GM12878 (cell line): ENCODE measurements around the gene AIG1. TPM values are rescaled to one million over a fixed set of nuclear protein-coding genes. Genes with fewer than 3 reads are reported as not detected.

Source experiments
- ATAC-seq: fragments of 200-7000 bp; cut with Tn5 transposase; 3 replicates; pipeline ENCODE4 v1.9.1; 2020; ENCODE audit warnings: mild to moderate bottlenecking, moderate library complexity
- BruUV-seq: library from RNA; stranded (reverse); fragments of 400-500 nt; replicated peaks from 2 replicates; lab custom pipeline; 2021; lab: Mats Ljungman, UMichigan
- CTCF ChIA-PET: fragments of 300-600 bp; sonication (Branson Sonifier 250); formaldehyde crosslinking; extraction: SDS; loops from one replicate; lab custom pipeline; 2021; ENCODE audit warnings: inconsistent platforms; lab: Yijun Ruan, JAX
- POLR2A ChIA-PET: fragments of 350-600 bp; formaldehyde crosslinking; extraction: SDS; loops from one replicate; lab custom pipeline; 2021; ENCODE audit warnings: inconsistent platforms; lab: Charles Lee
- RAD21 ChIA-PET: fragments of 300-600 bp; sonication (Branson Sonifier 250); formaldehyde crosslinking; loops from one replicate; lab custom pipeline; 2023; ENCODE audit warnings: antibody characterized with exemption; ENCODE audit not compliant: unreplicated experiment; lab: Charles Lee
- SMC1A ChIA-PET: fragments of 300-600 bp; sonication (Branson Sonifier 250); formaldehyde crosslinking; loops from one replicate; lab custom pipeline; 2023; ENCODE audit not compliant: unreplicated experiment, uncharacterized antibody; lab: Charles Lee
- DNase-seq: peaks from one replicate; pipeline ENCODE4 v3.0.0-alpha.2; 2011; ENCODE audit warnings: low read depth, low spot score
- FAIRE-seq: peaks from 3 replicates; lab custom pipeline; 2011; peaks lifted over from hg19 to GRCh38; lab: Jason Lieb, UNC
- H2AFZ ChIP-seq: 2 replicates; pipeline ENCODE4 v1.6.0; 2011; ENCODE audit warnings: low read depth, low read length, control low read depth; ENCODE audit not compliant: control insufficient read depth
- H3K27ac ChIP-seq: 2 replicates; pipeline ENCODE4 v1.5.1; 2011; ENCODE audit warnings: control low read depth; ENCODE audit not compliant: control insufficient read depth, insufficient read depth
- H3K27me3 ChIP-seq, 2 experiments: replicated peaks in 1 of 2; 2 replicates each; pipeline versions ENCODE4 v1.6.0 to v1.6.1; 2011; ENCODE audit warnings: low read length in 1 of 2; ENCODE audit not compliant: control insufficient read depth in 2 of 2, insufficient read depth in 2 of 2
- H3K36me3 ChIP-seq, 2 experiments: 2 replicates each; pipeline ENCODE4 v1.5.1; 2011; ENCODE audit warnings: low read length in 1 of 2; ENCODE audit not compliant: control insufficient read depth in 2 of 2, insufficient read depth in 2 of 2
- H3K4me1 ChIP-seq: 2 replicates; pipeline ENCODE4 v1.6.1; 2011; ENCODE audit warnings: mild to moderate bottlenecking, low read length, moderate library complexity, mixed read lengths; ENCODE audit not compliant: control insufficient read depth, insufficient read depth
- H3K4me2 ChIP-seq: 2 replicates; pipeline ENCODE4 v1.6.0; 2011; ENCODE audit warnings: control low read depth; ENCODE audit not compliant: control insufficient read depth, insufficient read depth
- H3K4me3 ChIP-seq: fragments of 200-600 bp; sonication (generic); 2 replicates; pipeline ENCODE4 v1.5.1; 2016
- H3K79me2 ChIP-seq: 2 replicates; pipeline ENCODE4 v1.6.0; 2011; ENCODE audit warnings: low read length; ENCODE audit not compliant: control insufficient read depth, insufficient read depth
- H3K9ac ChIP-seq: 2 replicates; pipeline ENCODE4 v1.8.0; 2011; ENCODE audit warnings: low read length, control low read depth, mixed read lengths; ENCODE audit not compliant: control insufficient read depth, insufficient read depth
- H3K9me3 ChIP-seq: replicated peaks from 3 replicates; pipeline ENCODE4 v1.5.1; 2011; ENCODE audit warnings: mild to moderate bottlenecking, low read length; ENCODE audit not compliant: control insufficient read depth, insufficient read depth
- H4K20me1 ChIP-seq: 2 replicates; pipeline ENCODE4 v1.6.0; 2011; ENCODE audit not compliant: control insufficient read depth, insufficient read depth
- ATF2 ChIP-seq: IDR thresholded peaks from 2 replicates; pipeline ENCODE4 v1.6.1; 2012; ENCODE audit warnings: low read length, inconsistent platforms
- BRCA1 ChIP-seq: IDR thresholded peaks from 2 replicates; pipeline ENCODE4 v1.6.1; 2011; ENCODE audit warnings: low read depth, low read length, improper control_type of control experiment
- CHD4 ChIP-seq: fragments of 200-600 bp; sonication (generic); IDR thresholded peaks from 2 replicates; pipeline ENCODE4 v1.6.1; 2016; ENCODE audit warnings: mild to moderate bottlenecking
- EZH2 ChIP-seq: IDR thresholded peaks from 2 replicates; pipeline ENCODE4 v1.6.1; 2012; ENCODE audit warnings: low read depth, mild to moderate bottlenecking, control low read depth, inconsistent platforms, low read length, borderline replicate concordance; ENCODE audit not compliant: control insufficient read depth
- FOXM1 ChIP-seq: IDR thresholded peaks from 2 replicates; pipeline ENCODE4 v1.6.1; 2012; ENCODE audit warnings: low read depth, mild to moderate bottlenecking, inconsistent platforms, low read length, moderate library complexity
- HDAC2 ChIP-seq: fragments of 200-600 bp; sonication (generic); IDR thresholded peaks from 2 replicates; pipeline ENCODE4 v1.6.1; 2017
- IRF3 ChIP-seq: fragments of 450-650 bp; IDR thresholded peaks from 2 replicates; pipeline ENCODE4 v1.6.1; 2014; ENCODE audit warnings: mild to moderate bottlenecking
- KLF5 ChIP-seq: fragments of 450-650 bp; IDR thresholded peaks from 2 replicates; pipeline ENCODE4 v1.6.1; 2014; ENCODE audit warnings: mild to moderate bottlenecking; ENCODE audit not compliant: partially characterized antibody
- MAX ChIP-seq: IDR thresholded peaks from 2 replicates; pipeline ENCODE4 v1.6.1; 2012; ENCODE audit warnings: low read depth, low read length, improper control_type of control experiment
- MTA2 ChIP-seq: fragments of 450-650 bp; IDR thresholded peaks from 2 replicates; pipeline ENCODE4 v1.6.1; 2016; ENCODE audit warnings: low read depth, mild to moderate bottlenecking, moderate library complexity
- NR2F1 ChIP-seq: fragments of 450-650 bp; conservative IDR thresholded peaks from 2 replicates; pipeline ENCODE4 v1.6.1; 2017; ENCODE audit warnings: mild to moderate bottlenecking
- RELA ChIP-seq: fragments of 450-650 bp; IDR thresholded peaks from 2 replicates; pipeline ENCODE4 v1.8.0; 2014; ENCODE audit warnings: borderline replicate concordance; ENCODE audit not compliant: partially characterized antibody
- SKIL ChIP-seq: fragments of 450-650 bp; IDR thresholded peaks from 2 replicates; pipeline ENCODE4 v1.6.1; 2017; ENCODE audit warnings: mild to moderate bottlenecking, low read depth, inconsistent platforms; ENCODE audit not compliant: poor library complexity, severe bottlenecking
- SREBF1 ChIP-seq: IDR thresholded peaks from 2 replicates; pipeline ENCODE4 v1.6.1; 2012; ENCODE audit warnings: mild to moderate bottlenecking, low read length
- STAT3 ChIP-seq: IDR thresholded peaks from 2 replicates; pipeline ENCODE4 v1.6.1; 2011; ENCODE audit warnings: low read depth, low read length, improper control_type of control experiment
- TARDBP ChIP-seq: IDR thresholded peaks from 2 replicates; pipeline ENCODE4 v1.6.1; 2016; ENCODE audit warnings: borderline replicate concordance
- WGBS: methylation state at CpG from one replicate; pipeline ENCODE4 v1.1.6; 2016; ENCODE audit warnings: low lambda C conversion rate; ENCODE audit not compliant: insufficient replicate concordance, insufficient coverage; ENCODE audit errors: missing lambda C conversion rate; 5-methylcytosine and 5-hydroxymethylcytosine counted together
- in situ Hi-C: fragments of 300-500 bp; cut with MboI; formaldehyde crosslinking; loops from 9 replicates; pipeline ENCODE4 v1.14.3; 2018; ENCODE audit warnings: mixed read lengths
- intact Hi-C: fragments of 100-400 bp; cut with micrococcal nuclease; formaldehyde crosslinking; loops from one replicate; pipeline ENCODE4 v1.14.2; 2022; ENCODE audit not compliant: unreplicated experiment
- polyA plus RNA-seq, 11 experiments: library from polyadenylated mRNA; depleted of rRNA in 4 of 11; unstranded in 6 of 11; stranded (reverse) in 5 of 11; fragments of >200 nt; fragmentation: Nextera tagmentation in 4 of 11; fragmentation: Illumina TruSeq in 1 of 11; extraction: Ambion mirVana in 4 of 11; extraction: Trizol in 1 of 11; gene quantifications; 1 replicate in 1 of 11; 2 replicates in 10 of 11; pipeline versions ENCODE4 v1.2.1 to v1.2.3, GENCODE V29; 2011 to 2016; ENCODE audit warnings: inconsistent platforms in 2 of 11, missing spikeins in 2 of 11, low read depth in 1 of 11
- total RNA-seq, 4 experiments: library from RNA; depleted of rRNA in 3 of 4; stranded (reverse); fragments of >200 nt in 3 of 4; fragmentation: Illumina TruSeq in 1 of 4; extraction: Trizol in 1 of 4; gene quantifications; 2 replicates each; pipeline versions ENCODE4 v1.2.1 to v1.2.3, GENCODE V29; 2013 to 2021

Gene AIG1
- total and polyA plus RNA-seq, 10 of the 15 experiments (the other 5 are each of a cell fraction or from before 2014, with no cell fraction given): 27.0 to 74.5 (median 36.4) TPM

GRCh38 chr6:143322386-143322785 is 261.7 kb downstream of the AIG1 start (continued):
- TF ChIP-seq SKIL (no peak), STAT3 (no peak)

GRCh38 chr6:143323729-143324470 is 263.2 kb downstream of the AIG1 start:
- in situ Hi-C loops: no loop called here
- no peaks in the 10 kb centered on the region for H3K79me2 ChIP-seq
- no peak for ATAC-seq
- no peak overlapping the region for H2AFZ ChIP-seq
- no peaks in the 10 kb centered on the region for H3K9me3 ChIP-seq
- H3K27me3 ChIP-seq: no peaks in the 10 kb centered on the region
- WGBS: 96% methylated on average over 3 of the region's 3 CpGs
- ChIA-PET CTCF (interaction anchor here (1.3 kb wide), 1 partner anchor 14 kb away, joined by 5 read pairs; no protein-coding TSS in a partner anchor), POLR2A (no interaction called here), SMC1A (interaction anchor here (1.2 kb wide), 1 partner anchor 10 kb away, joined by 3 read pairs; no protein-coding TSS in a partner anchor), RAD21 (no interaction called here)
- no peak overlapping the region for H3K4me3 ChIP-seq
- no peak for FAIRE-seq
- no peak for DNase-seq
- H4K20me1 ChIP-seq: no peaks in the 10 kb centered on the region
- no TSS peak for BruUV-seq
- H3K4me1 ChIP-seq: no peaks in the 10 kb centered on the region
- H3K9ac ChIP-seq: no peak overlapping the region
- no peak overlapping the region for H3K4me2 ChIP-seq
- H3K27ac ChIP-seq: no peak overlapping the region
- intact Hi-C loops: no loop called here
- no peaks in the 10 kb centered on the region for H3K36me3 ChIP-seq
- no peak for TF ChIP-seq RELA
- TF ChIP-seq MTA2: no peak
- no peak for TF ChIP-seq ATF2
- TF ChIP-seq MAX: no peak
- no peak for TF ChIP-seq NR2F1
- no peak for TF ChIP-seq TARDBP
- no peak for TF ChIP-seq KLF5
- TF ChIP-seq HDAC2: no peak
- TF ChIP-seq IRF3: no peak
- no peak for TF ChIP-seq SREBF1
- TF ChIP-seq FOXM1: no peak
- no peak for TF ChIP-seq EZH2
- no peak for TF ChIP-seq CHD4
- no peak for TF ChIP-seq BRCA1
